ENCODE measurements around the gene EBF4. TPM values are rescaled to one million over a fixed set of nuclear protein-coding genes. Genes with fewer than 3 reads are reported as not detected.

The EBF4 gene
- polyA plus RNA-seq, 1 donor from 2014 or later: 13.2 TPM

DNA sequence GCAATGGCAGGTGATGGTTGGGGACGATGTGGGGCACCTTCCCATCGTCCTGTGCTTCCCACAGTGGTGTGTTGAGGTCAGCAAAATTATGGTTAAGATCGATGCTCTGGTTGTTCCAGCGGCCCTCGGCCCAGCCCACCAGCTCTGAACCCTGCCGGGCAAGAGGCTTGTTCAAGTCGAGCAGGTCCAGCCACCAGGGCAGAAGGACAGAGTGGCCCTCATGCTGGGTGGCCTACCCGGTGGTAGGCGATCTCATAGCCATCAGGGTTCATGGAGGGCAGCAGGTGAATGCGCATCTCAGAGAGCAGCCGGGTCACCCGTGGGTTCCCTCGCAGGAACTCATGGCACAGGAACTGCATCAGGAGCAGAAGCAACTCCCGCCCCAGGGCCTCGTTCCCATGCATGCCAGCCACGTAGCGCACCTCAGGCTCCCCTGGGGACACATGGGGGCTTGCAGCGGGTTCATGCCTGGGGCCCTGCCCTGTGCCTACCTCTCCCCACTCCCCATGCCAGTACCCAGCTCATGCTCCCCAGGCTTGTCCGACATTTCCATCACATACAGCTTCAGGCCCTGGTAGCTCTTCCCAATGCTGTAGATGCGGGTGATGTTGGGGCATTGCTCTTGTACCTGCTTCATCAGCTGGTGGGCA lies 103.6 kb downstream of the EBF4 start:
- H3K4me3 ChIP-seq (ENCODE audit: low read length): no peak overlapping the region
- TF ChIP-seq TAF1 (IDR thresholded peaks at IDR 0.05; ENCODE audit: low read depth) (no peak), POLR2AphosphoS5 (IDR thresholded peaks at IDR 0.05) (no peak), RAD21 (conservative IDR thresholded peaks at IDR 0.05) (no peak), SMC3 (conservative IDR thresholded peaks at IDR 0.05; ENCODE audit: poor library complexity) (no peak), EP300 (conservative IDR thresholded peaks at IDR 0.05; ENCODE audit: poor library complexity, severe bottlenecking) (no peak), MXI1 (conservative IDR thresholded peaks at IDR 0.05; ENCODE audit: poor library complexity, severe bottlenecking) (no peak), EZH2 (IDR thresholded peaks at IDR 0.05; ENCODE audit: borderline replicate concordance, insufficient read depth, low read length, poor library complexity, severe bottlenecking) (no peak)
- TF ChIP-seq, protein P1, sequence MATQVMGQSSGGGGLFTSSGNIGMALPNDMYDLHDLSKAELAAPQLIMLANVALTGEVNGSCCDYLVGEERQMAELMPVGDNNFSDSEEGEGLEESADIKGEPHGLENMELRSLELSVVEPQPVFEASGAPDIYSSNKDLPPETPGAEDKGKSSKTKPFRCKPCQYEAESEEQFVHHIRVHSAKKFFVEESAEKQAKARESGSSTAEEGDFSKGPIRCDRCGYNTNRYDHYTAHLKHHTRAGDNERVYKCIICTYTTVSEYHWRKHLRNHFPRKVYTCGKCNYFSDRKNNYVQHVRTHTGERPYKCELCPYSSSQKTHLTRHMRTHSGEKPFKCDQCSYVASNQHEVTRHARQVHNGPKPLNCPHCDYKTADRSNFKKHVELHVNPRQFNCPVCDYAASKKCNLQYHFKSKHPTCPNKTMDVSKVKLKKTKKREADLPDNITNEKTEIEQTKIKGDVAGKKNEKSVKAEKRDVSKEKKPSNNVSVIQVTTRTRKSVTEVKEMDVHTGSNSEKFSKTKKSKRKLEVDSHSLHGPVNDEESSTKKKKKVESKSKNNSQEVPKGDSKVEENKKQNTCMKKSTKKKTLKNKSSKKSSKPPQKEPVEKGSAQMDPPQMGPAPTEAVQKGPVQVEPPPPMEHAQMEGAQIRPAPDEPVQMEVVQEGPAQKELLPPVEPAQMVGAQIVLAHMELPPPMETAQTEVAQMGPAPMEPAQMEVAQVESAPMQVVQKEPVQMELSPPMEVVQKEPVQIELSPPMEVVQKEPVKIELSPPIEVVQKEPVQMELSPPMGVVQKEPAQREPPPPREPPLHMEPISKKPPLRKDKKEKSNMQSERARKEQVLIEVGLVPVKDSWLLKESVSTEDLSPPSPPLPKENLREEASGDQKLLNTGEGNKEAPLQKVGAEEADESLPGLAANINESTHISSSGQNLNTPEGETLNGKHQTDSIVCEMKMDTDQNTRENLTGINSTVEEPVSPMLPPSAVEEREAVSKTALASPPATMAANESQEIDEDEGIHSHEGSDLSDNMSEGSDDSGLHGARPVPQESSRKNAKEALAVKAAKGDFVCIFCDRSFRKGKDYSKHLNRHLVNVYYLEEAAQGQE (IDR thresholded peaks at IDR 0.05; ENCODE audit: borderline replicate concordance): no peak
- TF ChIP-seq, protein P2, sequence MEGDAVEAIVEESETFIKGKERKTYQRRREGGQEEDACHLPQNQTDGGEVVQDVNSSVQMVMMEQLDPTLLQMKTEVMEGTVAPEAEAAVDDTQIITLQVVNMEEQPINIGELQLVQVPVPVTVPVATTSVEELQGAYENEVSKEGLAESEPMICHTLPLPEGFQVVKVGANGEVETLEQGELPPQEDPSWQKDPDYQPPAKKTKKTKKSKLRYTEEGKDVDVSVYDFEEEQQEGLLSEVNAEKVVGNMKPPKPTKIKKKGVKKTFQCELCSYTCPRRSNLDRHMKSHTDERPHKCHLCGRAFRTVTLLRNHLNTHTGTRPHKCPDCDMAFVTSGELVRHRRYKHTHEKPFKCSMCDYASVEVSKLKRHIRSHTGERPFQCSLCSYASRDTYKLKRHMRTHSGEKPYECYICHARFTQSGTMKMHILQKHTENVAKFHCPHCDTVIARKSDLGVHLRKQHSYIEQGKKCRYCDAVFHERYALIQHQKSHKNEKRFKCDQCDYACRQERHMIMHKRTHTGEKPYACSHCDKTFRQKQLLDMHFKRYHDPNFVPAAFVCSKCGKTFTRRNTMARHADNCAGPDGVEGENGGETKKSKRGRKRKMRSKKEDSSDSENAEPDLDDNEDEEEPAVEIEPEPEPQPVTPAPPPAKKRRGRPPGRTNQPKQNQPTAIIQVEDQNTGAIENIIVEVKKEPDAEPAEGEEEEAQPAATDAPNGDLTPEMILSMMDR (IDR thresholded peaks at IDR 0.05; ENCODE audit: poor library complexity, severe bottlenecking): no peak
- H3K79me2 ChIP-seq (replicated peaks; ENCODE audit: insufficient read depth, low read length): no peaks in the 10 kb centered on the region
- no peak overlapping the region for H3K27ac ChIP-seq (ENCODE audit: low read length)
- H3K4me2 ChIP-seq (ENCODE audit: low read length): no peak overlapping the region
- no peaks in the 10 kb centered on the region for H3F3A ChIP-seq (ENCODE audit: insufficient read depth, low read length, poor library complexity, severe bottlenecking)
- H2AFZ ChIP-seq (ENCODE audit: low read depth, low read length): no peak overlapping the region
- no peak overlapping the region for H3K9ac ChIP-seq (ENCODE audit: low read length)
- no peaks in the 10 kb centered on the region for H3K9me3 ChIP-seq (ENCODE audit: low read length)
- no peaks in the 10 kb centered on the region for H3K9me2 ChIP-seq (ENCODE audit: insufficient read depth, low read length)
- H4K20me1 ChIP-seq (ENCODE audit: insufficient read depth): no peaks in the 10 kb centered on the region
- H3K36me3 ChIP-seq (ENCODE audit: insufficient read depth, low read length): no peaks in the 10 kb centered on the region
- peaks cover 18% of the 10 kb centered on the region for H3K27me3 ChIP-seq (ENCODE audit: insufficient read depth, low read depth, low read length)

DNA sequence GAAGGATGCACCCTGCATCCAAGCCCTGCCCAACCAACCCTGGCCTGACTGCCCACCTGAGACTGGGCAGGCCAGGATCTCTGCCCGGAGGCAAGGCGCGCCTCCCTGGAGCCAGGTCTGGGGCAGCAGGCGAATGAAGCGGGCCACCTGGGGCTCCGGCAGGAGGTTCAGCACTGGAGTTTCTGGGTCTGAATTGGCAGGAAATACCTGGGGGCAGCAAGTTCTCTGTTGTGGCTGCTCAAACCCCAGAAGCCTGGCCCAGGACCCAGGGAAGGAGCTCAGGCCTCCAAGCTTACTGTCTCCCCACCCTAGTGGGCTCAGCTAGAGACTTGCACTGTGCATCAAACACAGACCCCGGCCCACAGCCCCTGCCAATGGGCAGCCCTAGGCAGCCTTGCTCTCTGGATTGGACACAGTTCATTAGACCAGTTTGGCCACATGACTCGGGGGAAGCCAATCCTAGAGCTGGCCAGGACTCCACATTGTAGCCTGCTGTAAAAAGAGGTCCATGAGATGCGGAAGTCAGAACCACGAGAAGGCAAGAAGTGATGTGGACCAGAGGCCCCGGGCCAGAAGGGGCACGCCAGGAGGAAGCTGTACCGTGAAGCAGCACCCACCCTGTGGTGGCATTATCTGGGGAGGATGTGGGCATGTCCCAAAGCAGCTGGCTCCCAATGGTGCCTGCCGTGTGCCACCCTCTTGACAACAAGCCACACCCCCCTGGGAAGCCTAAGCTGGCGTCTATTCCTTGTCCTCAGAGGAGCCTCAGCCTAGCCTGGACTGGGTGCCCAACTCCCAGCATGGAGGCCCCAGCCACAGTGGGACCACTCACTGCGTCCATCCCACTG lies 104.8 kb downstream of the EBF4 start:
- TF ChIP-seq, protein P1 (IDR thresholded peaks at IDR 0.05; ENCODE audit: borderline replicate concordance): no peak
- TF ChIP-seq EZH2 (IDR thresholded peaks at IDR 0.05; ENCODE audit: borderline replicate concordance, insufficient read depth, low read length, poor library complexity, severe bottlenecking) (no peak), TAF1 (IDR thresholded peaks at IDR 0.05; ENCODE audit: low read depth) (no peak), EP300 (conservative IDR thresholded peaks at IDR 0.05; ENCODE audit: poor library complexity, severe bottlenecking) (no peak), RAD21 (conservative IDR thresholded peaks at IDR 0.05) (no peak)
- TF ChIP-seq, protein P2 (IDR thresholded peaks at IDR 0.05; ENCODE audit: poor library complexity, severe bottlenecking): no peak

More for the DNA sequence above, 104.8 kb downstream of the EBF4 start:
- no peaks in the 10 kb centered on the region for H4K20me1 ChIP-seq (ENCODE audit: insufficient read depth)
- no peak overlapping the region for H3K9ac ChIP-seq (ENCODE audit: low read length)
- H3F3A ChIP-seq (ENCODE audit: insufficient read depth, low read length, poor library complexity, severe bottlenecking): no peaks in the 10 kb centered on the region
- no peaks in the 10 kb centered on the region for H3K36me3 ChIP-seq (ENCODE audit: insufficient read depth, low read length)
- no peak overlapping the region for H3K4me3 ChIP-seq (ENCODE audit: low read length)
- no peak overlapping the region for H3K27ac ChIP-seq (ENCODE audit: low read length)
- H3K79me2 ChIP-seq (replicated peaks; ENCODE audit: insufficient read depth, low read length): no peaks in the 10 kb centered on the region
- H2AFZ ChIP-seq (ENCODE audit: low read depth, low read length): no peak overlapping the region
- H3K9me2 ChIP-seq (ENCODE audit: insufficient read depth, low read length): no peaks in the 10 kb centered on the region
- H3K9me3 ChIP-seq (ENCODE audit: low read length): no peaks in the 10 kb centered on the region
- H3K4me2 ChIP-seq (ENCODE audit: low read length): no peak overlapping the region
- peaks cover 28% of the 10 kb centered on the region for H3K27me3 ChIP-seq (ENCODE audit: insufficient read depth, low read depth, low read length)

All from neural cell (in vitro differentiated cells).